Progenitor cell of endocrine pancreas (in vitro differentiated cells): Measurements from ENCODE around the gene SRSF3. TPM values are rescaled to one million over a fixed set of nuclear protein-coding genes. Genes with fewer than 3 reads are reported as not detected.

Experiments used
- DNase-seq: peaks from one replicate; pipeline ENCODE4 v3.0.0; 2021; ENCODE audit warnings: low spot score; ENCODE audit not compliant: unreplicated experiment
- H3K27ac Mint-ChIP-seq: 2 replicates; pipeline ENCODE4 v1.8.0; 2021; ENCODE audit warnings: mild to moderate bottlenecking, moderate library complexity, mixed read lengths
- H3K27me3 Mint-ChIP-seq: 2 replicates; pipeline ENCODE4 v1.8.0; 2021; ENCODE audit warnings: mixed read lengths
- H3K36me3 Mint-ChIP-seq: 2 replicates; pipeline ENCODE4 v1.8.0; 2022; ENCODE audit warnings: mixed read lengths; ENCODE audit not compliant: insufficient read depth
- H3K4me1 Mint-ChIP-seq: 2 replicates; pipeline ENCODE4 v1.8.0; 2021; ENCODE audit warnings: low read depth, mixed read lengths
- H3K4me3 Mint-ChIP-seq: 2 replicates; pipeline ENCODE4 v1.8.0; 2021; ENCODE audit warnings: low read depth, mild to moderate bottlenecking, moderate library complexity, mixed read lengths
- H3K9me3 Mint-ChIP-seq: 2 replicates; pipeline ENCODE4 v1.8.0; 2021; ENCODE audit warnings: low read depth, mixed read lengths
- CTCF ChIP-seq: fragments of 200-600 bp; sonication (generic); IDR thresholded peaks from one replicate; pipeline ENCODE4 v1.5.0; 2021; ENCODE audit warnings: antibody characterized with exemption, mild to moderate bottlenecking; ENCODE audit not compliant: unreplicated experiment
- total RNA-seq: library from RNA; stranded (reverse); gene quantifications from 2 replicates; pipeline ENCODE4 v1.2.1, GENCODE V29; 2021

SRSF3 gene
- total RNA-seq, 1 donor from 2014 or later, result 427 TPM

- H3K4me3 Mint-ChIP-seq, result no peak overlapping the region
- no peaks in the 10 kb centered on the region for H3K4me1 Mint-ChIP-seq
- no peaks in the 10 kb centered on the region for H3K9me3 Mint-ChIP-seq
- no peak overlapping the region for H3K27ac Mint-ChIP-seq
- H3K27me3 Mint-ChIP-seq, result no peaks in the 10 kb centered on the region
- TF ChIP-seq CTCF, result peak; percentile 78
- peaks cover 17% of the 10 kb centered on the region for H3K36me3 Mint-ChIP-seq
- DNase-seq, result no peak
These were observed 21.0 kb downstream of the SRSF3 start for GRCh38 chr6:36615018-36615761.

- H3K4me3 Mint-ChIP-seq, result no peak overlapping the region
- H3K4me1 Mint-ChIP-seq, result no peaks in the 10 kb centered on the region
These were observed 22.8 kb downstream of the SRSF3 start for GRCh38 chr6:36616893-36617521.

GRCh38 chr6:36618366-36619355 lies 24.5 kb downstream of the SRSF3 start:
- Mint-ChIP-seq H3K4me3 (no peak overlapping the region), H3K9me3 (no peaks in the 10 kb centered on the region), H3K4me1 (peaks cover 3% of the 10 kb centered on the region), H3K27ac (no peak overlapping the region), H3K27me3 (no peaks in the 10 kb centered on the region), H3K36me3 (no peaks in the 10 kb centered on the region)
- no peak for DNase-seq
- TF ChIP-seq CTCF, result no peak

More at GRCh38 chr6:36616893-36617521, 22.8 kb downstream of the SRSF3 start:
- TF ChIP-seq CTCF, result no peak
- no peak for DNase-seq
- Mint-ChIP-seq H3K36me3 (peaks cover 10% of the 10 kb centered on the region), H3K27me3 (no peaks in the 10 kb centered on the region), H3K9me3 (no peaks in the 10 kb centered on the region), H3K27ac (no peak overlapping the region)

GRCh38 chr6:36621371-36621855 lies 27.3 kb downstream of the SRSF3 start:
- H3K27ac Mint-ChIP-seq, result no peak overlapping the region
- no peaks in the 10 kb centered on the region for H3K9me3 Mint-ChIP-seq
- no peak for DNase-seq
- H3K27me3 Mint-ChIP-seq, result no peaks in the 10 kb centered on the region
- no peak overlapping the region for H3K4me3 Mint-ChIP-seq
- H3K36me3 Mint-ChIP-seq, result no peaks in the 10 kb centered on the region
- TF ChIP-seq CTCF, result no peak
- H3K4me1 Mint-ChIP-seq, result peaks cover 12% of the 10 kb centered on the region
